Activated CD4-positive, alpha-beta T cell treated with anti-CD3 and anti-CD28 coated beads, Interleukin-2, Interleukin-4, amounts not matched to agents 100 ng/mL and 50 ng/mL, durations not matched to agents 16 hours and 8 hours (primary cell): ENCODE measurements around the gene SET.

Experiments
- DNase-seq: peaks from one replicate; pipeline ENCODE4 v3.0.0-alpha.2; 2020; ENCODE audit warnings: low spot score

Gene SET

GRCh38 chr9:128713411-128713780 is 24.4 kb downstream of the SET start:
- DNase-seq: no peak

GRCh38 chr9:128713941-128714573 is 25.0 kb downstream of the SET start:
- no peak for DNase-seq

GRCh38 chr9:128714586-128715435 is 25.8 kb downstream of the SET start:
- DNase-seq: no peak

GRCh38 chr9:128715436-128715750 is 26.4 kb downstream of the SET start:
- DNase-seq: no peak

- DNase-seq: no peak
Observed at GRCh38 chr9:128716581-128717254, 27.7 kb downstream of the SET start.

- no peak for DNase-seq
Observed at GRCh38 chr9:128718047-128718446, 29.0 kb downstream of the SET start.

GRCh38 chr9:128718475-128718874 is 29.5 kb downstream of the SET start:
- no peak for DNase-seq

- no peak for DNase-seq
Observed at GRCh38 chr9:128719919-128720605, 31.0 kb downstream of the SET start.

- DNase-seq: no peak
Observed at GRCh38 chr9:128720841-128721486, 31.9 kb downstream of the SET start.

- DNase-seq: no peak
Observed at GRCh38 chr9:128721487-128722010, 32.5 kb downstream of the SET start.

- no peak for DNase-seq
Observed at GRCh38 chr9:128722380-128723351, 33.6 kb downstream of the SET start.

GRCh38 chr9:128723352-128723865 is 34.4 kb downstream of the SET start:
- no peak for DNase-seq

GRCh38 chr9:128723866-128724743 is 35.1 kb downstream of the SET start, which contains the start of gene ZDHHC12:
Gene ZDHHC12 (minus strand): TSS chr9:128724127. CDS start chr9:128724093, 34 bp downstream.
- peak; percentile 99 for DNase-seq

- peak; percentile 57 for DNase-seq
Observed at GRCh38 chr9:128724744-128725211, 35.8 kb downstream of the SET start.

GRCh38 chr9:128727640-128728248 is 38.7 kb downstream of the SET start:
- no peak for DNase-seq

GRCh38 chr9:128728298-128728697 is 39.3 kb downstream of the SET start:
- no peak for DNase-seq

GRCh38 chr9:128729302-128729701 is 40.3 kb downstream of the SET start:
- no peak for DNase-seq

GRCh38 chr9:128729766-128730517 is 40.9 kb downstream of the SET start:
- DNase-seq: no peak
